HG02588 (cell line): ENCODE measurements around the gene RANBP9.

ENCODE experiments used
- ATAC-seq: cut with Tn5 transposase; IDR thresholded peaks from one replicate; pipeline ENCODE4 v1.9.1; 2021; ENCODE audit warnings: mild to moderate bottlenecking, moderate library complexity; ENCODE audit not compliant: unreplicated experiment

RANBP9 gene

GRCh38 chr6:13679996-13680395 is 31.6 kb downstream of the RANBP9 start:
- ATAC-seq: no peak

GRCh38 chr6:13678255-13678983 is 33.2 kb downstream of the RANBP9 start:
- ATAC-seq: no peak

GRCh38 chr6:13677878-13678254 is 33.8 kb downstream of the RANBP9 start:
- no peak for ATAC-seq

GRCh38 chr6:13676551-13677156 is 35.0 kb downstream of the RANBP9 start:
- no peak for ATAC-seq

- no peak for ATAC-seq
These were observed 37.0 kb downstream of the RANBP9 start for GRCh38 chr6:13674533-13675190.

GRCh38 chr6:13673825-13674444 is 37.7 kb downstream of the RANBP9 start:
- no peak for ATAC-seq

- no peak for ATAC-seq
These were observed 38.3 kb downstream of the RANBP9 start for GRCh38 chr6:13673368-13673767.

- ATAC-seq: no peak
These were observed 38.7 kb downstream of the RANBP9 start for GRCh38 chr6:13672904-13673303.

- no peak for ATAC-seq
These were observed 40.0 kb downstream of the RANBP9 start for GRCh38 chr6:13671548-13672127.

GRCh38 chr6:13669476-13669875 is 42.2 kb downstream of the RANBP9 start:
- no peak for ATAC-seq

GRCh38 chr6:13668291-13668928 is 43.2 kb downstream of the RANBP9 start:
- peak; percentile 74 for ATAC-seq

GRCh38 chr6:13667655-13668054 is 44.0 kb downstream of the RANBP9 start:
- ATAC-seq: no peak

GRCh38 chr6:13666194-13667105 is 45.2 kb downstream of the RANBP9 start:
- ATAC-seq: no peak

GRCh38 chr6:13664703-13665352 is 46.8 kb downstream of the RANBP9 start:
- ATAC-seq: no peak

GRCh38 chr6:13663986-13664385 is 47.6 kb downstream of the RANBP9 start:
- no peak for ATAC-seq

GRCh38 chr6:13662651-13663334 is 48.8 kb downstream of the RANBP9 start:
- no peak for ATAC-seq

GRCh38 chr6:13661647-13662046 is 50.0 kb downstream of the RANBP9 start:
- ATAC-seq: no peak

- no peak for ATAC-seq
These were observed 50.7 kb downstream of the RANBP9 start for GRCh38 chr6:13660893-13661292.

- no peak for ATAC-seq
These were observed 51.4 kb downstream of the RANBP9 start for GRCh38 chr6:13660273-13660672.
